Vagina (tissue), 2 donors: ENCODE measurements around the gene L3MBTL1.
"Not testable (repeated sequence)": the region's sequence is repeated elsewhere in the genome, so short reads cannot be mapped to it uniquely, and the experiment has no call there.

ENCODE experiments used
- POLR2A ChIP-seq, 2 donors: fragments of 450-650 bp; IDR thresholded peaks; one replicate each; pipeline ENCODE4 v1.6.1; 2017; ENCODE audit warnings: antibody characterized with exemption in 2 of 2, mild to moderate bottlenecking in 2 of 2, moderate library complexity in 2 of 2
- POLR2AphosphoS5 ChIP-seq, 2 donors: sonication (generic); formaldehyde crosslinking; IDR thresholded peaks; one replicate each; pipeline ENCODE4 v1.9.0; 2017; ENCODE audit warnings: antibody characterized with exemption in 2 of 2, mild to moderate bottlenecking in 2 of 2, low read depth in 1 of 2; ENCODE audit not compliant: insufficient read depth in 1 of 2
- TF ChIP-seq, protein P1 (sequence below), 3 experiments: fragments of 450-650 bp in 2 of 3; fragments of 200-600 bp in 1 of 3; sonication (generic) in 1 of 3; IDR thresholded peaks; one replicate each; pipeline ENCODE4 v1.5.1; 2017 to 2019; ENCODE audit warnings: antibody characterized with exemption in 3 of 3, mild to moderate bottlenecking in 2 of 3, moderate library complexity in 2 of 3

DNA sequence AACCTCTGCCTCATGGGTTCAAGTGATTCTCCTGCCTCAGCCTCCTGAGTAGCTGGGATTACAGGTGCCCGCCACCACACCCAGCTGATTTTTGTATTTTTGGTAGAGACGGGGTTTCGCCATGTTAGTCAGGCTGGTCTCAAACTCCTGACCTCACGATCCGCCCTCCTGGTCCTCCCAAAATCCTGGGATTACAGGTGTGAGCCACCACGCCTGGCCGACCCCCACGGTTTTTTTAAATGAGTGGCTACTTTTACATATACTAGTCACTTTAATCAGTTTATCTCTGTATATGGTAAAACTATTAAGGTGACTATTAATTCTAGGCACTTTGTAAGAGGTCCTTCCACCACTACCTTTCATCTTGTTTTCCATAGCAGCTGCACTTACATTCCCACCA is 5.5 kb upstream of the L3MBTL1 start:
- not testable (repeated sequence) for TF ChIP-seq POLR2A (IDR thresholded peaks at IDR 0.05); POLR2AphosphoS5 (IDR thresholded peaks at IDR 0.05; ENCODE audit: insufficient read depth in 1 of 2, low read depth in 1 of 2)
- TF ChIP-seq, protein P1, sequence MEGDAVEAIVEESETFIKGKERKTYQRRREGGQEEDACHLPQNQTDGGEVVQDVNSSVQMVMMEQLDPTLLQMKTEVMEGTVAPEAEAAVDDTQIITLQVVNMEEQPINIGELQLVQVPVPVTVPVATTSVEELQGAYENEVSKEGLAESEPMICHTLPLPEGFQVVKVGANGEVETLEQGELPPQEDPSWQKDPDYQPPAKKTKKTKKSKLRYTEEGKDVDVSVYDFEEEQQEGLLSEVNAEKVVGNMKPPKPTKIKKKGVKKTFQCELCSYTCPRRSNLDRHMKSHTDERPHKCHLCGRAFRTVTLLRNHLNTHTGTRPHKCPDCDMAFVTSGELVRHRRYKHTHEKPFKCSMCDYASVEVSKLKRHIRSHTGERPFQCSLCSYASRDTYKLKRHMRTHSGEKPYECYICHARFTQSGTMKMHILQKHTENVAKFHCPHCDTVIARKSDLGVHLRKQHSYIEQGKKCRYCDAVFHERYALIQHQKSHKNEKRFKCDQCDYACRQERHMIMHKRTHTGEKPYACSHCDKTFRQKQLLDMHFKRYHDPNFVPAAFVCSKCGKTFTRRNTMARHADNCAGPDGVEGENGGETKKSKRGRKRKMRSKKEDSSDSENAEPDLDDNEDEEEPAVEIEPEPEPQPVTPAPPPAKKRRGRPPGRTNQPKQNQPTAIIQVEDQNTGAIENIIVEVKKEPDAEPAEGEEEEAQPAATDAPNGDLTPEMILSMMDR (IDR thresholded peaks at IDR 0.05), result not testable (repeated sequence)
